NCI-H2227 (cell line): Measurements from ENCODE around the gene TRIM47.

Experiments
- DNase-seq: peaks from one replicate; lab custom pipeline; 2025; ENCODE audit not compliant: unreplicated experiment; lab: John Stamatoyannopoulos, UW

TRIM47 gene

GRCh38 chr17:75878174-75878998, at the start of gene TRIM47:
Gene TRIM47, minus strand, starts transcription at chr17:75878581. Its CDS starts 33 bp downstream, at chr17:75878548.
- DNase-seq: peak; percentile 53

GRCh38 chr17:75927286-75927922, 49.0 kb upstream of the TRIM47 start:
- DNase-seq: peak; percentile 18

GRCh38 chr17:75926456-75926855, 48.1 kb upstream of the TRIM47 start:
- DNase-seq: no peak

GRCh38 chr17:75925912-75926311, 47.5 kb upstream of the TRIM47 start:
- no peak for DNase-seq

- DNase-seq: no peak
Measured at GRCh38 chr17:75925103-75925502, 46.7 kb upstream of the TRIM47 start.

- DNase-seq: no peak
Measured at GRCh38 chr17:75922963-75923874, 44.8 kb upstream of the TRIM47 start.

GRCh38 chr17:75922173-75922961, 44.0 kb upstream of the TRIM47 start:
- no peak for DNase-seq

GRCh38 chr17:75921596-75921995, 43.2 kb upstream of the TRIM47 start:
- no peak for DNase-seq

- no peak for DNase-seq
Measured at GRCh38 chr17:75920045-75920560, 41.7 kb upstream of the TRIM47 start.

GRCh38 chr17:75919611-75920010, 41.2 kb upstream of the TRIM47 start:
- DNase-seq: no peak

GRCh38 chr17:75917917-75918445, 39.6 kb upstream of the TRIM47 start:
- DNase-seq: no peak

GRCh38 chr17:75917141-75917916, 38.9 kb upstream of the TRIM47 start:
- DNase-seq: no peak

- DNase-seq: no peak
Measured at GRCh38 chr17:75915268-75915667, 36.9 kb upstream of the TRIM47 start.

- no peak for DNase-seq
Measured at GRCh38 chr17:75914643-75915267, 36.4 kb upstream of the TRIM47 start.

- no peak for DNase-seq
Measured at GRCh38 chr17:75913537-75914210, 35.3 kb upstream of the TRIM47 start.

- peak; percentile 23 for DNase-seq
Measured at GRCh38 chr17:75910699-75911098, 32.3 kb upstream of the TRIM47 start.

GRCh38 chr17:75909812-75910274, 31.5 kb upstream of the TRIM47 start:
- peak; percentile 68 for DNase-seq
